Astrocyte (in vitro differentiated cells and primary cell): Measurements from ENCODE around the gene DNAJB9.

Experiments used
- CTCF ChIP-seq: IDR thresholded peaks from 2 replicates; pipeline ENCODE4 v1.5.1; 2011; ENCODE audit warnings: low read depth, mild to moderate bottlenecking, inconsistent platforms, low read length, moderate library complexity; ENCODE audit not compliant: insufficient read depth
- EZH2 ChIP-seq: IDR thresholded peaks from 2 replicates; pipeline ENCODE4 v1.6.1; 2012; ENCODE audit warnings: mild to moderate bottlenecking, low read length, inconsistent platforms; ENCODE audit not compliant: insufficient read depth

GRCh38 chr7:108604307-108605077 is 34.8 kb downstream of the DNAJB9 start:
- TF ChIP-seq CTCF (no peak), EZH2 (no peak)
